Measurements from ENCODE around the gene UMAD1.

DNA sequence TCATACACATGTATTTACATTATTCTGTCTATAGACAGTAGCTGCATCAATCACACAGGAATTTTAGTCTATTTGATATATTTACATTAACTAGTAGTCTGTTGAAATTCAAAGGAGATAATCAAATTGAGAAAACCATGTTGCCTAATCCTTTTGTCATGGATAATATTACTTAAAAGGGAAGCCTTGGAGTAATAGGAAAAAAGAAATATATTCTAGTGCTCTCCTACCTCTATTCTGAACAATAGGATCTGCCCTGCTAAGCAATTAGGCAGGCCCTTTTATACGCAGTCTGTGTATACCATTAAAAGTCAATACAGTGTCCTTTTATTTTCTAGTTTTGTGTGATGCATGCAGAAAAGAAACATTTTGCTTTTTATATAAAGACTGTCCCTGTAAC, 24.5 kb downstream of the UMAD1 start:
- no peak for TF ChIP-seq POLR2A (IDR thresholded peaks at IDR 0.05; ENCODE audit: low read length)
- TF ChIP-seq GATA1 (IDR thresholded peaks at IDR 0.05; ENCODE audit: low read depth, low read length), result no peak
